OCI-LY7 (cell line): Measurements from ENCODE around the gene FHOD3.

Experiments
- EZH2phosphoT487 ChIP-seq: fragments of 200-600 bp; sonication (generic); IDR thresholded peaks from 2 replicates; pipeline ENCODE4 v1.6.1; 2018; ENCODE audit warnings: low read depth, borderline replicate concordance, mild to moderate bottlenecking, mixed run types, antibody characterized with exemption, low read length, moderate library complexity, mixed read lengths
- TF ChIP-seq, protein P1 (sequence below): fragments of 200-600 bp; sonication (generic); conservative IDR thresholded peaks from 2 replicates; pipeline ENCODE4 v1.5.1; 2014; ENCODE audit warnings: mild to moderate bottlenecking, antibody characterized with exemption, low read length, moderate library complexity, mixed read lengths

GRCh38 chr18:36381075-36381474 lies 83.6 kb downstream of the FHOD3 start:
- TF ChIP-seq, protein P1, sequence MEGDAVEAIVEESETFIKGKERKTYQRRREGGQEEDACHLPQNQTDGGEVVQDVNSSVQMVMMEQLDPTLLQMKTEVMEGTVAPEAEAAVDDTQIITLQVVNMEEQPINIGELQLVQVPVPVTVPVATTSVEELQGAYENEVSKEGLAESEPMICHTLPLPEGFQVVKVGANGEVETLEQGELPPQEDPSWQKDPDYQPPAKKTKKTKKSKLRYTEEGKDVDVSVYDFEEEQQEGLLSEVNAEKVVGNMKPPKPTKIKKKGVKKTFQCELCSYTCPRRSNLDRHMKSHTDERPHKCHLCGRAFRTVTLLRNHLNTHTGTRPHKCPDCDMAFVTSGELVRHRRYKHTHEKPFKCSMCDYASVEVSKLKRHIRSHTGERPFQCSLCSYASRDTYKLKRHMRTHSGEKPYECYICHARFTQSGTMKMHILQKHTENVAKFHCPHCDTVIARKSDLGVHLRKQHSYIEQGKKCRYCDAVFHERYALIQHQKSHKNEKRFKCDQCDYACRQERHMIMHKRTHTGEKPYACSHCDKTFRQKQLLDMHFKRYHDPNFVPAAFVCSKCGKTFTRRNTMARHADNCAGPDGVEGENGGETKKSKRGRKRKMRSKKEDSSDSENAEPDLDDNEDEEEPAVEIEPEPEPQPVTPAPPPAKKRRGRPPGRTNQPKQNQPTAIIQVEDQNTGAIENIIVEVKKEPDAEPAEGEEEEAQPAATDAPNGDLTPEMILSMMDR = no peak
- no peak for TF ChIP-seq EZH2phosphoT487
